Lower lobe of right lung (tissue), 2 donors: ENCODE measurements around the gene STK35. TPM values are rescaled to one million over a fixed set of nuclear protein-coding genes. Genes with fewer than 3 reads are reported as not detected.

Experiments
- ATAC-seq, 2 donors: fragments of 200-7000 bp; cut with Tn5 transposase; one replicate each; pipeline ENCODE4 v1.9.1; 2020 to 2022; ENCODE audit warnings: mild to moderate bottlenecking in 2 of 2, moderate library complexity in 2 of 2
- DNase-seq: peaks from one replicate; pipeline ENCODE4 v3.0.0-alpha.2; 2020
- H3K27ac ChIP-seq: fragments of 200-600 bp; one replicate; pipeline ENCODE4 v1.8.0; 2022
- H3K27me3 ChIP-seq: fragments of 200-600 bp; one replicate; pipeline ENCODE4 v1.8.0; 2022; ENCODE audit warnings: low read depth
- H3K36me3 ChIP-seq: fragments of 200-600 bp; one replicate; pipeline ENCODE4 v1.8.0; 2022; ENCODE audit warnings: mild to moderate bottlenecking
- H3K4me1 ChIP-seq: fragments of 200-600 bp; one replicate; pipeline ENCODE4 v1.8.0; 2022
- H3K4me3 ChIP-seq: fragments of 200-600 bp; one replicate; pipeline ENCODE4 v1.8.0; 2022; ENCODE audit warnings: mild to moderate bottlenecking
- H3K9me3 ChIP-seq: fragments of 200-600 bp; one replicate; pipeline ENCODE4 v1.8.0; 2022
- CTCF ChIP-seq: fragments of 200-600 bp; IDR thresholded peaks from one replicate; pipeline ENCODE4 v1.8.0; 2022; ENCODE audit warnings: antibody characterized with exemption, mild to moderate bottlenecking
- intact Hi-C: fragments of 100-400 bp; cut with DNase I; formaldehyde crosslinking; loops from one replicate; pipeline ENCODE4 v1.11.0; 2022
- total RNA-seq: library from RNA; stranded (reverse); fragmentation: NEBNext Ultra II Directional; extraction: Animal tissue kit (Norgen Biotek cat#: 25700); gene quantifications from one replicate; pipeline ENCODE4 v1.2.1, GENCODE V29; 2021
- donor health status: DM: no; HTN: yes; CAD: no; lungs with severe emphysema.

Gene STK35
- total RNA-seq, 1 donor from 2014 or later: 13.9 TPM

GRCh38 chr20:2093883-2094282 is 7.7 kb upstream of the STK35 start:
- Histone ChIP-seq H3K27me3 (peaks cover 31% of the 10 kb centered on the region), H3K27ac (no peak overlapping the region), H3K4me1 (no peaks in the 10 kb centered on the region), H3K36me3 (no peaks in the 10 kb centered on the region), H3K9me3 (no peaks in the 10 kb centered on the region), H3K4me3 (no peak overlapping the region)
- DNase-seq (no peak), ATAC-seq (no peak)
- no peak for TF ChIP-seq CTCF
- intact Hi-C loops: no loop called here

GRCh38 chr20:2101865-2102584 is 398 bp downstream of the STK35 start:
- DNase-seq (peak; percentile 94), ATAC-seq (peak; percentile 94 to 95)
- TF ChIP-seq CTCF: no peak
- no peaks in the 10 kb centered on the region for H3K9me3 ChIP-seq
- H3K36me3 ChIP-seq: peaks cover 4% of the 10 kb centered on the region
- peaks cover 39% of the 10 kb centered on the region for H3K4me1 ChIP-seq
- intact Hi-C loops: no loop called here
- H3K27ac ChIP-seq: peak overlapping the region; percentile 99
- peak overlapping the region; percentile 84 for H3K4me3 ChIP-seq
- H3K27me3 ChIP-seq: no peaks in the 10 kb centered on the region

- intact Hi-C loops: no loop called here
- Histone ChIP-seq H3K9me3 (no peaks in the 10 kb centered on the region), H3K27ac (peak overlapping the region; percentile 99), H3K4me1 (peaks cover 40% of the 10 kb centered on the region), H3K4me3 (peak overlapping the region; percentile 84), H3K36me3 (peaks cover 8% of the 10 kb centered on the region), H3K27me3 (no peaks in the 10 kb centered on the region)
- DNase-seq: peak; percentile 91
- ATAC-seq: peak; percentile 89 to 91
- no peak for TF ChIP-seq CTCF
These were observed 1.2 kb downstream of the STK35 start for GRCh38 chr20:2102585-2103460.

GRCh38 chr20:2103461-2104153 is 2.0 kb downstream of the STK35 start:
- ATAC-seq: no peak
- DNase-seq: no peak
- Histone ChIP-seq H3K27me3 (no peaks in the 10 kb centered on the region), H3K9me3 (no peaks in the 10 kb centered on the region), H3K4me3 (peak overlapping the region; percentile 84), H3K4me1 (peaks cover 48% of the 10 kb centered on the region), H3K36me3 (peaks cover 8% of the 10 kb centered on the region), H3K27ac (peak overlapping the region; percentile 99)
- no peak for TF ChIP-seq CTCF
- intact Hi-C loops: no loop called here

GRCh38 chr20:2104236-2104635 is 2.6 kb downstream of the STK35 start:
- peaks cover 53% of the 10 kb centered on the region for H3K4me1 ChIP-seq
- H3K9me3 ChIP-seq: no peaks in the 10 kb centered on the region
- DNase-seq (no peak), ATAC-seq (no peak)
- peaks cover 8% of the 10 kb centered on the region for H3K36me3 ChIP-seq
- intact Hi-C loops: no loop called here
- peak overlapping the region; percentile 99 for H3K27ac ChIP-seq
- no peak for TF ChIP-seq CTCF
- no peaks in the 10 kb centered on the region for H3K27me3 ChIP-seq
- H3K4me3 ChIP-seq: peak overlapping the region; percentile 84
